Measurements from ENCODE around the gene TAS1R3.

TAS1R3 gene

GRCh38 chr1:1292442-1292779, 38.7 kb upstream of the TAS1R3 start:
- H3K4me3 ChIP-seq (ENCODE audit: low read length) = no peak overlapping the region
- TF ChIP-seq, protein P1, sequence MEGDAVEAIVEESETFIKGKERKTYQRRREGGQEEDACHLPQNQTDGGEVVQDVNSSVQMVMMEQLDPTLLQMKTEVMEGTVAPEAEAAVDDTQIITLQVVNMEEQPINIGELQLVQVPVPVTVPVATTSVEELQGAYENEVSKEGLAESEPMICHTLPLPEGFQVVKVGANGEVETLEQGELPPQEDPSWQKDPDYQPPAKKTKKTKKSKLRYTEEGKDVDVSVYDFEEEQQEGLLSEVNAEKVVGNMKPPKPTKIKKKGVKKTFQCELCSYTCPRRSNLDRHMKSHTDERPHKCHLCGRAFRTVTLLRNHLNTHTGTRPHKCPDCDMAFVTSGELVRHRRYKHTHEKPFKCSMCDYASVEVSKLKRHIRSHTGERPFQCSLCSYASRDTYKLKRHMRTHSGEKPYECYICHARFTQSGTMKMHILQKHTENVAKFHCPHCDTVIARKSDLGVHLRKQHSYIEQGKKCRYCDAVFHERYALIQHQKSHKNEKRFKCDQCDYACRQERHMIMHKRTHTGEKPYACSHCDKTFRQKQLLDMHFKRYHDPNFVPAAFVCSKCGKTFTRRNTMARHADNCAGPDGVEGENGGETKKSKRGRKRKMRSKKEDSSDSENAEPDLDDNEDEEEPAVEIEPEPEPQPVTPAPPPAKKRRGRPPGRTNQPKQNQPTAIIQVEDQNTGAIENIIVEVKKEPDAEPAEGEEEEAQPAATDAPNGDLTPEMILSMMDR (conservative IDR thresholded peaks at IDR 0.05; ENCODE audit: low read depth, low read length) = no peak
- DNase-seq (ENCODE audit: low read depth) = no peak

DNA sequence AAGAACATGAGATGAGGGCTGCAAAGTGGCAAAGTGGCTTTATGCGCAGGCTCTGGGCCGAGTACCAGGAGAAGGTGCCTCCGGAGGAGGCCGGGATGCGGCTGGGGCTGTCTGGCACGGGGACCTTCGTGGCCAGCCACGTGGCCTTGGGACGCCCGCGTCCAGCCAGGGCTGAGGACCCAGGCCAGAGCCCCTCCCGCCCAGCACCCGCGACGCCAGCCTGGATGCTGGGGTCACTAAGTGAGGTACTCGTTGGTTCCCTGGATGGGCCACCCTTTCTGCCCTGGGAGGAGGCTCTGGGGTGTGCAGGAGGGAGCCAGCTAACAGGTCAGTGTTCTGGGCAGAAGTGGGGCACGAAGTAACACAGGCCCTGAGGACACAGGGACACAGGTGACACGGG, 38.2 kb upstream of the TAS1R3 start:
- DNase-seq (ENCODE audit: low read depth) = no peak
- TF ChIP-seq, protein P1 (conservative IDR thresholded peaks at IDR 0.05; ENCODE audit: low read depth, low read length) = no peak
- no peak overlapping the region for H3K4me3 ChIP-seq (ENCODE audit: low read length)

DNA sequence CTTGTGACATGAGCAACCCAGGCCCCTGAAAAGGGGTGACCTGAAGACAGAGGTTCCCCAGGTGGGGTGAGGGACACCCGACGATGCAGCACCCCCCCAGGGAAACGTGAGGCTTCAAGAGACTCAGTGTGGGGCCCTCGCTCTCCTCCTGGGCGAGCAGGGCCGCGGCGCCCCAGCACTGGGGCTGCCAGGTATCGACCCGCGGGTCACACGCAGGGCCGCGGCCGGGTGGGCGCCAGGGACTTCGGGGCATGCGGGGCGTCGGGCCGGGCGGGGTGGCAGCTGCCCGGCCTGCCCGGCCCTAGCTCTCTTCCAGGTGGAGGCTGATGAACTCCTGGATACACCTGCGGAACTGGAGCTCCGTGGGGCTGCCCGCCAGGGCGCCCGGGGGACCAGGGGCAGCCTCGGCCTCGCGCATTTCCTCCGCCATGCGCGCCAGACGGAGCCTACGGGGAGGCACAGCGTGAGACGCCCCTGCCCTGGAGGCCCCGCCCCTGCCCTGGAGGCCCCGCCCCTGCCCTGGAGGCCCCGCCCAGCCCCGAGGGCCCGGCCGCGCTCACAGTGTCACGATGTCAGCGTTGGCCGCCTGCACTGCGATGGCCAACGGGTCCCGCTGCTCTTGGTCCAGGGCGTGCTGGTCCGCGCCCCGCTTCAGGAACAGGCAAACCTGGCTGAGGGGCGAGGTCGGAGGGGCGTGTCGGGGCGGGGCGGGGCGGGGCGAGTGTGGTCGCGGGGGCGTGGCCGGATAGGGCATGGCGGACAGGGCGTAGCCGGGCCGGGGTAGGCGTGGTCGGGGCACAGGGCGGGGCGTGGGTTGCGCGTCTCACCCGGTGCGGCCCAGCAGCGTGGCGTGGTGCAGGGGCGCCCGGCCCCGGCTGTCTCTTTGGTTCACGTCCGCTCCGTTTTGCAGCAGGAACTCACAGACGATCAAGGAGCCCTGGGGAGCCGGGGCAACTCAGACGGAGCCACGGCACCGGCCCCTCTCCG, 37.5 kb upstream of the TAS1R3 start:
- H3K4me3 ChIP-seq (ENCODE audit: low read length) = no peak overlapping the region
- DNase-seq (ENCODE audit: low read depth) = no peak
- TF ChIP-seq, protein P1 (conservative IDR thresholded peaks at IDR 0.05; ENCODE audit: low read depth, low read length) = no peak

DNA sequence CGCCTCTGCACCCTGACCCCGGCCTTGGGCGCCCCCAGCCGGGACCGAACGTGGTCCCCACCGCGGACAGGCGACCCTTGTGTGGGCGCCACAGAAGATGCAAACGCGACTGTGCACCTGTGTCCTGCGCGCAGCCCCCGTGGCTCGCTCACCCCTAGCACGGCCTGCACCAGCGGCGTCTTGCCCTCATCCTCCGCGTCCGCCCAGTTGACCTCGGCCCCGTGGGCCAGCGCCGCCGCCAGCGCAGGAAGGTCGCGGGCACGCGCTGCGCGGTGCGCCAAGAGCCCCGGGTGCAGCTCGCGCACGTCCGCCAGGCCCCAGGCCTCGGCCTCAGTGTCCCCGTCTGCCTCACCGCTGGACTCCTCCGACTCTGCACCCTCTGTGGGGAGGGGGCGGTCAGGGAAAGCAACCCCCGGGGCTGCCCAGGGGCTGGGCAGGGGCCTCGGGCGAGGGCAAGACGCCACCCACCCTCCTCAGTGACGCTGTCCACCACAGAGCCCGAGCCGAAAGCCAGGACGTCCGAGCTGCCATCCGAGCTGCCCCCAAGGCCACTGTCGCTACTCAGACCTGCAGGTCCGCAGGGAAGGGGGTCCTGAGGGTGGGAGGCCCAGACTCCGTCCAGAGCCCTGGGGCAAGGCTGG, 36.7 kb upstream of the TAS1R3 start:
- no peak overlapping the region for H3K4me3 ChIP-seq (ENCODE audit: low read length)

DNA sequence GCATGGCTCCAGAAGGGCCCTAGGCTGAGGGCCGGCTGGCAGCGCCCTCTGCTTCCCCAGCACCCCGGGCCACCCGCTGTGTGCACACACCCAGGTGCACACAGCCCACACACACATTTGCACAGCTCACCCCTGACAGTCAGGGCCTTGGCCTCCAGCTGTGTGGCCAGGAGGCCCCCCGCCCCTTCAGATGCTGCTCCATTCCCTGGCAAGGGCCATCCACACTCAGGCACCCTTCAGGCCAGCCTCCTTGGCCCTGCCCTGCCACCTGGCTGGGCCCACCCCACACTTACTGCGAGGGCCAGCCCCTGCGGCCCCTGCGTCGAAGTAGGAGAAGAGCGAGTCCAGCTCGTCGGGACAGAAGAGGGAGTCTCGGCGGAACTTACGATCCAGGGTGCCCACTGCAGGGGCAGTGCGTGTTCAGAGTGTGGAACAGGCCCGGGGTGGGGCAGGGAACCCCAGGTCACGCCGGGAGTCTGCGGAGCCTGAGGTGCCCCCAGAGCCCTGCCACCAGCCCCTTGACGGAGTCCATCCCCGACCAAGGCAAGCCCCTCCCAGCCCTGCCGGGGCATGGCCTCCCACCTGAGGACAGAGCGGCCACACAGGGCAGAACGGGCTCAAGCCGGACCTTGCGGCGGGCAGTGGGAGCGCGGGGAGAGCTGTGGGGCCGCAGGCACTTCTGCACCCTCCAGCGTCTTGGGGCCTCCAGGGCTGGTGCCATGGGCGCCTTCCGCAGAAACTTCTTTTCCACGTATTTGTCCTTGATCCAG, 35.7 kb upstream of the TAS1R3 start:
- TF ChIP-seq, protein P1 (conservative IDR thresholded peaks at IDR 0.05; ENCODE audit: low read depth, low read length) = no peak
- no peak for DNase-seq (ENCODE audit: low read depth)
- no peak overlapping the region for H3K4me3 ChIP-seq (ENCODE audit: low read length)

More for the DNA sequence above, 36.7 kb upstream of the TAS1R3 start:
- TF ChIP-seq, protein P1 (conservative IDR thresholded peaks at IDR 0.05; ENCODE audit: low read depth, low read length) = no peak
- no peak for DNase-seq (ENCODE audit: low read depth)

DNA sequence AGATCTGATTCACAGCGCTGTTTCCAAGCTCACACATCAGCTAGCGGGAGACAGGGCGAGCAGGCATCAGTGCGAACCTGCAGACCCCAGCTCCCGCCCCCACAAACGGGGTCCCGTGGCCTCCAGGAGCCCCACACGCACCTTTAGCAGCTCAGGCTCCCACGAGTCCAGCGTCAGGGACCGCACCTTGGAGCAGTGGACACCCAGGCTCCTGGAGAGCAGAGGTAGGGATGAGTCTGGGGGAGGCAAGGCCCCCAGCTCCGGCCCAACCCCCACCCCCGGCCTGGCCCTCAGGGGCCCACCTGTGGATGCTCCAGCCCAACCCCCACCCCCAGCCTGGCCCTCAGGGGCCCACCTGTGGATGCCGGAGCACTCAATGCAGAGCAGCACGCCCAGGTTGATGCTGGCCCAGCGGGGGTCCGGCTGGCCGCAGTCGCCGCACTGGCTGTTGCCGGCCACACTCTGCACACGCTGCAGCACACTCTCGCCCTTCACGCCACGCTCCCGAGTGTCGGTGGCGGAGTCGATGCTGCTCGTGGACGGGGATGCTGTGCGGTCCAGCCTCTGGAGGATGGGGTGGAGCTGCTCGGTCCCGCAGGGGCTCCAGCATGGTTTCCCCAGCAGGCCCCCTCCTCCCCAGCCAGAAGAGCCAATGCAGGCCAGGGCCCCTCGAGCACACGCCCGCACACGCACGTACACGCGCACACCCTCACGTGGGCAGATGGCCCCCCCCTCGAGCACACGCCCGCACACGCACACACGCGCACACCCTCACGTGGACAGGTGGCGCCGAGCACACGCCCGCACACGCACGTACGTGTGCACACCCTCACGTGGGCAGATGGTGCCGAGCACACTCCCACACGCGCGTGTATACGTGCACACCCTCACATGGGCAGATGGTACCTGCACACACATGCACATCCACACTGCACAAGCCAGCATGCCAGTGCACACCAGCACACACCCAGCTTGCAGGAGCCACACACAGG, 34.7 kb upstream of the TAS1R3 start:
- no peak for DNase-seq (ENCODE audit: low read depth)
- H3K4me3 ChIP-seq (ENCODE audit: low read length) = no peak overlapping the region
- TF ChIP-seq, protein P1 (conservative IDR thresholded peaks at IDR 0.05; ENCODE audit: low read depth, low read length) = no peak

All from retinal pigment epithelial cell (primary cell).